Smooth muscle cell of the umbilical artery (primary cell): ENCODE results near the gene AMOT. TPM values are rescaled to one million over a fixed set of nuclear protein-coding genes. Genes with fewer than 3 reads are reported as not detected.

Experiments used
- total RNA-seq: library from RNA; depleted of rRNA; stranded (reverse); fragments of >200 nt; gene quantifications from 2 replicates; pipeline ENCODE4 v1.2.3, GENCODE V29; 2014

The AMOT gene, protein sequence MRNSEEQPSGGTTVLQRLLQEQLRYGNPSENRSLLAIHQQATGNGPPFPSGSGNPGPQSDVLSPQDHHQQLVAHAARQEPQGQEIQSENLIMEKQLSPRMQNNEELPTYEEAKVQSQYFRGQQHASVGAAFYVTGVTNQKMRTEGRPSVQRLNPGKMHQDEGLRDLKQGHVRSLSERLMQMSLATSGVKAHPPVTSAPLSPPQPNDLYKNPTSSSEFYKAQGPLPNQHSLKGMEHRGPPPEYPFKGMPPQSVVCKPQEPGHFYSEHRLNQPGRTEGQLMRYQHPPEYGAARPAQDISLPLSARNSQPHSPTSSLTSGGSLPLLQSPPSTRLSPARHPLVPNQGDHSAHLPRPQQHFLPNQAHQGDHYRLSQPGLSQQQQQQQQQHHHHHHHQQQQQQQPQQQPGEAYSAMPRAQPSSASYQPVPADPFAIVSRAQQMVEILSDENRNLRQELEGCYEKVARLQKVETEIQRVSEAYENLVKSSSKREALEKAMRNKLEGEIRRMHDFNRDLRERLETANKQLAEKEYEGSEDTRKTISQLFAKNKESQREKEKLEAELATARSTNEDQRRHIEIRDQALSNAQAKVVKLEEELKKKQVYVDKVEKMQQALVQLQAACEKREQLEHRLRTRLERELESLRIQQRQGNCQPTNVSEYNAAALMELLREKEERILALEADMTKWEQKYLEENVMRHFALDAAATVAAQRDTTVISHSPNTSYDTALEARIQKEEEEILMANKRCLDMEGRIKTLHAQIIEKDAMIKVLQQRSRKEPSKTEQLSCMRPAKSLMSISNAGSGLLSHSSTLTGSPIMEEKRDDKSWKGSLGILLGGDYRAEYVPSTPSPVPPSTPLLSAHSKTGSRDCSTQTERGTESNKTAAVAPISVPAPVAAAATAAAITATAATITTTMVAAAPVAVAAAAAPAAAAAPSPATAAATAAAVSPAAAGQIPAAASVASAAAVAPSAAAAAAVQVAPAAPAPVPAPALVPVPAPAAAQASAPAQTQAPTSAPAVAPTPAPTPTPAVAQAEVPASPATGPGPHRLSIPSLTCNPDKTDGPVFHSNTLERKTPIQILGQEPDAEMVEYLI
- 5.0 and 8.2 TPM in 2 replicates for total RNA-seq

DNA sequence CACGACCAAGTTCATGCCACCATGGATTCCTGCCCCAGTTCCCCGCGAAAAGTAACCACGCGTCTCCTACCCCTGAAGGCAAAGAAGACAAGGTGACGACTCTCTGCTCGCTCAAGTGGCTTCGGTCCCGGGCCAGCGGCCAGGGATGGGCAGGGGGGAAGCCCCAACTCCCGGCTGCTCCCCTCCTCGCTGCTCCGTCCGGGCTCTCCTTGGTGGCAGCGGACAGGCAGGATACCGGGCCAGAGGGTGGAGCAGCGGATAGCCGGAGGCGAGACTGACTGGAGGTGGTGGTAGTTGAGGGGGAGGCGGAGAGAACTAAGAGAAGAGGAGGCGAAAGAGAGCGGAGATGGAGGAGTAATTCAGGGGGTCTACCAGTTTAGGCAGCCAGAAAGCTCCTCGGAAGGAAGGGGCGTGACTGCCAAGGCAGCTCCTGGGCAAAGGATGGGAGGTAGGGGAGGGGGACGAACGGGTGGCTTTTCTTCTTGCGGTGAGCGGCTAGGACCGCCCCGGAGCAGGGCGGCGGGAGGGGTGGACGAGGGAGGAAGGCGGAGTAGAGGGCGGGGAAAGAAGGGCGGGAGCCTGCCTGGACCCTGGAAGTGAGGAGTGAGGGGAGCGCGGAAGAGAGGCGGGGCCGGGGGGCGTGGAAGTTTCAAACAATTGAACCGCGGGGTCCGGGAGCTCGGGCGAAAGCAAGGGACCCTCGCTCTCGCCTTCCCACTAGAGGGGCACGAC lies at the start of gene AMOT:
AMOT (minus strand) TSS at position 450 of the 732 bp plus-strand sequence. CDS start 17,705 bp downstream, outside the sequence.

Other genes with a start within 250 kb of the AMOT start
- under 0.01 and 0.14 TPM in 2 replicates for gene LHFPL1, start 160.9 kb downstream of the AMOT start, total RNA-seq